ENCODE measurements around the gene AMBRA1.
"Not testable (repeated sequence)": the region's sequence is repeated elsewhere in the genome, so short reads cannot be mapped to it uniquely, and the experiment has no call there.

Gene AMBRA1

GRCh38 chr11:46594785-46595184, 962 bp upstream of the AMBRA1 start:
- DNase-seq (ENCODE audit: low read depth) = no peak
- TF ChIP-seq CTCF (IDR thresholded peaks at IDR 0.05; ENCODE audit: low read length, missing control alignments) = no peak
- H3K4me3 ChIP-seq (replicated peaks; ENCODE audit: low read depth, low read length) = no peak overlapping the region

DNA sequence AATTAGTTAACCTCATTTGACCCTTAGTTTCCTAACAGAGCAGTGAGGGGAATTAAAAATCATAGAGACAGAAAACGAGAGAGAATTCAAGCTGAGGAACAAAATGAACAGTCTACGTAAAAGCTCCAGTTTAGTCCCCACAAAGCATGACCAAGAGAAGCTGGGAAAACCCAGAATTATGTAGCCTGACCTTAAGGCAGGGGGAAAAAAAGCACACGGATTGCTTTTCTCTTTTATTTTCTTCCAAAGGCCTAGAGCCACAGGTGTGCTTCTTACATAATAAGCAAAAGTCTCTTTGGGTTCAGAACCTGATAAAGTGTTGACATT, 514 bp upstream of the AMBRA1 start:
- no peak for TF ChIP-seq CTCF (IDR thresholded peaks at IDR 0.05; ENCODE audit: low read length, missing control alignments)
- DNase-seq (ENCODE audit: low read depth) = no peak
- peak overlapping the region; percentile 94 for H3K4me3 ChIP-seq (replicated peaks; ENCODE audit: low read depth, low read length)

DNA sequence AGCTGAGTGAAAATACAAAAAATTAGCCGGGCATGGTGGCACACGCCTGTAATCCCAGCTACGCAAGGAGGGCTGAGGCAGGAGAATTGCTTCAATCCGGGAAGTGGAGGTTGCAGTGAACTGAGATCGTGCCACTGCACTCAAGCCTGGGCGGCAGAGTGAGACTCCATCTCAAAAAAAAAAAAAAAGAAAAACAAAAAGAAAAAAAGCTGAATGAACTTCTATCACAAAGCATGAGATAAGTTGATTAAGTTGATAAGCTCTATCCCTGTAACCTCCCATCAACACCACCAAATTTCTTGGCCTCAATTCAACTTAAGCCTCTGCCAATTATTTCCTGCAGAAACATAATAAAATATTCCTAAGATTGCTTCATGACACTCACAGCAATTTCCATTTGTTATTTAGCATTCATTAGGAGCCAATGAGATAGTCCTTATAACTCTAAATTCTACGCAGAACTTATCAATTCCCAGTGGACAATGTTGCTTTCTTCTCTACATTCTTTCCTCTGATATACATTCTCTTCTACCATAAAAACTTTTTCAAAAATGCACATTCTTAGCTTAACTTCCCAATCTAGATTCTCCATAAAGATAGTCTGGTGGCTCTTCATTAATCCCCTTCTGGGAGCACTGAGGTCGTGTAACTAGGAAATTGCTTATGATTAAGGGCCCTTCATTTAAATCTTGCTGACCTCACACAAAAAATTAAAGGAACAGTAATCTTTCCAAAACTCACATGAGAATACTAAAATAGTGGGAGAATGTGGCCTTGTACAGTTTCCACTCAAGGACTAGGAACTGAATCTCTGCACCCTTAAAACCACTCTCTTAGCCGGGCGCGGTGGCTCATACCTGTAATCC, 2.9 kb downstream of the AMBRA1 start:
- no peak for DNase-seq (ENCODE audit: low read depth)
- TF ChIP-seq CTCF (IDR thresholded peaks at IDR 0.05; ENCODE audit: low read length, missing control alignments) = no peak
- H3K4me3 ChIP-seq (replicated peaks; ENCODE audit: low read depth, low read length) = no peak overlapping the region

DNA sequence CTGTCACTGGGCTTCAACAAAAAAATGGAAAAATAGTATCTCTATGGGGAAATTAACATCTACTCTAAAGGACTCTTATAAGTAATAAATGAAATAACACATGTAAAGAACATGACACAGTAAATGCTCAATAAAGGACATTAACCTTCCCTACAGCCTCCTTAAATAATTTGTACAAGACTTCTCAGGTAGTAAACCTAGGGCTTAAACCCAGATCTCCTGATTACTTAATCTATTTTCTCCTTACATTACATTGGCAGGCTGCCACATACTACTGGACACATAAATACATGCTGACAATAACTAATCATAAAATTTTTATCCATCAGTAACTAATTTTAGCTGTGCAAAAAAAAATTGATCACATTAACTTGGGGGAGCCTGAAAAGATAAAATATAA, 4.9 kb downstream of the AMBRA1 start:
- TF ChIP-seq CTCF (IDR thresholded peaks at IDR 0.05; ENCODE audit: low read length, missing control alignments) = no peak
- no peak overlapping the region for H3K4me3 ChIP-seq (replicated peaks; ENCODE audit: low read depth, low read length)
- DNase-seq (ENCODE audit: low read depth) = no peak

- DNase-seq (ENCODE audit: low read depth) = no peak
- no peak overlapping the region for H3K4me3 ChIP-seq (replicated peaks; ENCODE audit: low read depth, low read length)
- TF ChIP-seq CTCF (IDR thresholded peaks at IDR 0.05; ENCODE audit: low read length, missing control alignments) = no peak
Measured at GRCh38 chr11:46588131-46588530, 5.7 kb downstream of the AMBRA1 start.

- H3K4me3 ChIP-seq (replicated peaks; ENCODE audit: low read depth, low read length); DNase-seq (ENCODE audit: low read depth): not testable (repeated sequence)
Measured at GRCh38 chr11:46583513-46583912, 10.3 kb downstream of the AMBRA1 start.

- no peak overlapping the region for H3K4me3 ChIP-seq (replicated peaks; ENCODE audit: low read depth, low read length)
- no peak for TF ChIP-seq CTCF (IDR thresholded peaks at IDR 0.05; ENCODE audit: low read length, missing control alignments)
- no peak for DNase-seq (ENCODE audit: low read depth)
Measured at GRCh38 chr11:46582588-46582987, 11.2 kb downstream of the AMBRA1 start.

Measured in fibroblast of pulmonary artery (primary cell).